ENCODE results near the gene FRMD4A.

FRMD4A gene

GRCh38 chr10:14163377-14164086 lies 167.2 kb downstream of the FRMD4A start:
- DNase-seq (ENCODE audit: insufficient read length, low spot score) = no peak
- no peak for FAIRE-seq
- no peak for TF ChIP-seq CTCF (IDR thresholded peaks at IDR 0.05; ENCODE audit: insufficient read depth, missing control alignments)

- no peak for TF ChIP-seq CTCF (IDR thresholded peaks at IDR 0.05; ENCODE audit: insufficient read depth, missing control alignments)
- DNase-seq (ENCODE audit: insufficient read length, low spot score) (no peak), FAIRE-seq (no peak)
Observed at GRCh38 chr10:14162629-14163344, 167.9 kb downstream of the FRMD4A start.

- FAIRE-seq (no peak), DNase-seq (ENCODE audit: insufficient read length, low spot score) (no peak)
- no peak for TF ChIP-seq CTCF (IDR thresholded peaks at IDR 0.05; ENCODE audit: insufficient read depth, missing control alignments)
Observed at GRCh38 chr10:14162061-14162460, 168.7 kb downstream of the FRMD4A start.

DNA sequence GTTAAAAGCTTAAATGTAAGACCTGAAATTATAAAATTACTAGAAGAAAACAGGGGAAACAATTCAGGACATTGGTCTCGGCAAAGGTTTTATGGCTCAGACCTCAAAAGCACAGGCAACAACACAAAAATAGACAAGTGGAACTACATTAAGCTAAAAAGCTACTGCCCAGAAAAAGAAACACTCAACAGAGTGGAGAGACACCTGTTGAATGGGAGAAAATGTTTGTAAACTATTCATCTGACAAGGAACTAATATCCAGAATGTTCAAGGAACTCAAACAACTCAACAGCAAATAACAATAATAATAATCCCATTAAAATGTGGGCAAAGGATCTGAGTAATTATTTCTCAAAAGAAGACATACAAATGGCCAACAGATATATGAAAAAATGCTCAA lies 170.4 kb downstream of the FRMD4A start:
- TF ChIP-seq CTCF (IDR thresholded peaks at IDR 0.05; ENCODE audit: insufficient read depth, missing control alignments) = no peak
- FAIRE-seq (no peak), DNase-seq (ENCODE audit: insufficient read length, low spot score) (no peak)

DNA sequence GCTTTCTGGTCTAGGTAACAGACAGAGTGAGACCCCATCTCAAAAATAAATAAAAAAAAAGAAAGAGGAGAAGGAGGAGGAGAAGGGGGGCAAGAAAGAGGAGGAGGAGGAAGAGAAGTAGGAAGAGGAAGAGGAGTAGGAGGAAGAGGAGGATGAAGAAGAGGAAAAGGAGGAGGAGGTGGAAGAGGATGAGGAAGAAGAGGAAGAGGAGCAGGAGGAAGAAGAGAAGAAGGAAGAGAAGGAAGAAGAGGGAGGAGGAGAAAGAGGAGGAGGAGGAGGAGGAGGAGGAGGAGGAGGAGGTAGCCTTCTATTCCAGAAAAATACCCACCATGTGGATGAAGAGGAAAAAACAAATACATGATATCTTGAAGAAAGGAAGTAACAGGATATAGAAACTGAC lies 172.1 kb downstream of the FRMD4A start:
- no peak for DNase-seq (ENCODE audit: insufficient read length, low spot score)
- no peak for TF ChIP-seq CTCF (IDR thresholded peaks at IDR 0.05; ENCODE audit: insufficient read depth, missing control alignments)
- no peak for FAIRE-seq

DNA sequence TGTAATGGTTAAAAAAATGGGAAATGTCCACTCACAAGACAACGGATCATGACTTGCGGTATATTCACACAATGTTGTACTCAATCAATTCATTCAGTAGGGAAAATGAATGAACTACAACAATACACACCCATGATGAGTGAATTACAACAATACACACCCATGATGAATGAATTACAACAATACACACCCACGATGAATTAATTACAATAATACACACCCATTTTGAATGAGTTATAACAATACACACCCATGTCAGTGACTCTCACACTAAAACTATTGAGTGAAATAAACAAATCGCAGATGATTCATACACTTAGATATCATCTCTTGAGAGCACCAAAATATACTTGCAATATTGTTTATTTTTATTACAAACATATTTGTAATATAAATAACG lies 174.6 kb downstream of the FRMD4A start:
- no peak for DNase-seq (ENCODE audit: insufficient read length, low spot score)
- FAIRE-seq = no peak
- TF ChIP-seq CTCF (IDR thresholded peaks at IDR 0.05; ENCODE audit: insufficient read depth, missing control alignments) = no peak

- FAIRE-seq (no peak), DNase-seq (ENCODE audit: insufficient read length, low spot score) (no peak)
Observed at GRCh38 chr10:14153570-14154055, 177.1 kb downstream of the FRMD4A start.

More at GRCh38 chr10:14153570-14154055, 177.1 kb downstream of the FRMD4A start:
- TF ChIP-seq CTCF (IDR thresholded peaks at IDR 0.05; ENCODE audit: insufficient read depth, missing control alignments) = no peak

Measured in D721Med (cell line).